Measurements from ENCODE around the gene PLEKHG3.

The PLEKHG3 gene

DNA sequence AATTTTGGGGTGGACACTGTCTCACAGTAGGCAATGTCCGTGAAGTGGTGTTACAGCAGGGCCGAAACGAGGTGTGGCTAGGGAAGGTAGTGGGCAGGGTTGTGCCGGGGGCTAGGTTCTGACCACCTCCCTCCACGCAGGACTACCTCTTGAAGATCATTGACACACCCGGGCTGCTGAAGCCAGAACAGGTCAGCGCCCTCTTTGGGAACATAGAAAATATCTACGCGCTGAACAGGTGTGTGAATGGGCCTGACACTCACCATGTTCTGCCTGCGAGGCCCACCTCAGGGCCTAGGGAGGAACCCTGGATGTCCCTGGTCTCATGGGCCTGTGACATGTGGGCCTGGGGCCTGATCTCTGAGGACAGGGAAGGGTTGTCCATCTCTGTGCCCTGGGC, 24.6 kb downstream of the PLEKHG3 start:
- CTCF ChIA-PET: no interaction called here

DNA sequence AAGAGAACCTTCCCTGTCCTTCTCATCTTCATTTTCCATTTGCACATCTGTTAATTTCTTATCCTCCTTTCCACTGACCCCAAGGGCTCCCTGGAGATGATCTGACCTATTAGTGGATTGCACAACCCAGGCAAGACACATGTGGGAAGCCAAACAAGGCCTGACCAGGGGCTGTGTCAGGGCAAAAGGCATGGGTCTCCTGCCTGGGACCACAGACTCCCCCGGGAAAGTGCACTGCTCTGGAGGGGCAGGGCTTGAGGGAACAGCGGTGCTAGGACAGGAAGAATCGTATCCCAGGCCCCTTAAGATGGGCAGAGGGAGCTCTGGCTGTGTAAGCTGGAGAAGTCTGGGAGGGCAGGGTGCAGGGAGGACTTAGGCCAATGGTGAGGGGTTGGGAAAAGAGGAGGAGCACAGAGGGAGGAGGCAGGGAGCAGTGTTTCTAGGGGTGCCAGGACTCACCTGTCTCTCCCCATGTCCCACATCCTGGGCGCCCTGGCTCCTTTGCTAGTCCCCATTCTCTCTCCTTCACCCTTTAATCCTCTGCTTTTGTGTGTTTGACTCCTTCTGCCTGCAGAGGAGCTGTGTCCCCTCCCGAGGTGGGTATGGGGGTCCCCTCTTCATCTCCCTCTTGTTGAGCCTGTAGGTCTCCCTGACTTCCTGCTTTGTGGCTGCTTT, 25.3 kb downstream of the PLEKHG3 start:
- no peak for DNase-seq (ENCODE audit: extremely low spot score)
- TF ChIP-seq FOXM1 (IDR thresholded peaks at IDR 0.05; ENCODE audit: borderline replicate concordance) (no peak), FOXK2 (IDR thresholded peaks at IDR 0.05) (no peak), SUZ12 (IDR thresholded peaks at IDR 0.05) (no peak), HDGF (IDR thresholded peaks at IDR 0.05; ENCODE audit: borderline replicate concordance) (no peak), ELF4 (IDR thresholded peaks at IDR 0.05) (no peak), SP1 (IDR thresholded peaks at IDR 0.05) (no peak), BHLHE40 (IDR thresholded peaks at IDR 0.05; ENCODE audit: borderline replicate concordance) (no peak), FOXA1 (IDR thresholded peaks at IDR 0.05) (no peak), L3MBTL2 (conservative IDR thresholded peaks at IDR 0.05) (no peak), CTBP1 (IDR thresholded peaks at IDR 0.05; ENCODE audit: borderline replicate concordance) (no peak), LEF1 (IDR thresholded peaks at IDR 0.05; ENCODE audit: borderline replicate concordance) (no peak), NFRKB (IDR thresholded peaks at IDR 0.05) (no peak), ARNT (IDR thresholded peaks at IDR 0.05) (no peak), ZNF384 (IDR thresholded peaks at IDR 0.05) (no peak)
- TF ChIP-seq, protein P1, sequence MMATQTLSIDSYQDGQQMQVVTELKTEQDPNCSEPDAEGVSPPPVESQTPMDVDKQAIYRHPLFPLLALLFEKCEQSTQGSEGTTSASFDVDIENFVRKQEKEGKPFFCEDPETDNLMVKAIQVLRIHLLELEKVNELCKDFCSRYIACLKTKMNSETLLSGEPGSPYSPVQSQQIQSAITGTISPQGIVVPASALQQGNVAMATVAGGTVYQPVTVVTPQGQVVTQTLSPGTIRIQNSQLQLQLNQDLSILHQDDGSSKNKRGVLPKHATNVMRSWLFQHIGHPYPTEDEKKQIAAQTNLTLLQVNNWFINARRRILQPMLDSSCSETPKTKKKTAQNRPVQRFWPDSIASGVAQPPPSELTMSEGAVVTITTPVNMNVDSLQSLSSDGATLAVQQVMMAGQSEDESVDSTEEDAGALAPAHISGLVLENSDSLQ (IDR thresholded peaks at IDR 0.05): no peak
- CTCF ChIA-PET: no interaction called here
- POLR2A ChIA-PET: no interaction called here

More for the DNA sequence above, 24.6 kb downstream of the PLEKHG3 start:
- DNase-seq (ENCODE audit: extremely low spot score): no peak
- POLR2A ChIA-PET: no interaction called here
- TF ChIP-seq SP1 (IDR thresholded peaks at IDR 0.05): no peak
- no peak for TF ChIP-seq TARDBP (IDR thresholded peaks at IDR 0.05)
- no peak for TF ChIP-seq ELF4 (IDR thresholded peaks at IDR 0.05)
- TF ChIP-seq HDGF (IDR thresholded peaks at IDR 0.05; ENCODE audit: borderline replicate concordance): no peak
- no peak for TF ChIP-seq SUZ12 (IDR thresholded peaks at IDR 0.05)
- TF ChIP-seq FOXM1 (IDR thresholded peaks at IDR 0.05; ENCODE audit: borderline replicate concordance): no peak
- TF ChIP-seq CTBP1 (IDR thresholded peaks at IDR 0.05; ENCODE audit: borderline replicate concordance): no peak
- TF ChIP-seq ZNF384 (IDR thresholded peaks at IDR 0.05): no peak
- no peak for TF ChIP-seq BHLHE40 (IDR thresholded peaks at IDR 0.05; ENCODE audit: borderline replicate concordance)
- no peak for TF ChIP-seq NFRKB (IDR thresholded peaks at IDR 0.05)
- no peak for TF ChIP-seq FOXA1 (IDR thresholded peaks at IDR 0.05)
- TF ChIP-seq, protein P1 (IDR thresholded peaks at IDR 0.05): no peak
- no peak for TF ChIP-seq LEF1 (IDR thresholded peaks at IDR 0.05; ENCODE audit: borderline replicate concordance)
- TF ChIP-seq FOXK2 (IDR thresholded peaks at IDR 0.05): no peak
- no peak for TF ChIP-seq ARNT (IDR thresholded peaks at IDR 0.05)
- no peak for TF ChIP-seq L3MBTL2 (conservative IDR thresholded peaks at IDR 0.05)

DNA sequence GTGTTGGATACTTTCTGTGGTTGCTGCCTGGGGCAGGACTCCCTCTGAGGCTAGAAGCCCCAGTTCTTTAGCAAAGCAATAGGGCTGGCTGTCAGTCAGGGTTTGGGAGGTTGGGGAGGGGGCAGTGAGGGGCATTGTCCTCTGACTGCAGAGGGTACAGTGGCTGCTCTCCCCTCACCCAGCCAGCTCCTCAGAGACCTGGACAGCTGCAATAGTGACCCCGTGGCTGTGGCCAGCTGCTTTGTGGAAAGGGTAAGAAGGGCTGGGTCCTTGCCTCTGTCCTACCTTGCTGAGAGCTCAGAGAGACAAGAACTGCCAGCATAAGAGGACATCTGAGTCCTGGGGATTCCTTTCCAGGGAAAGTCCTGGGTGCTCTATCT, 25.8 kb downstream of the PLEKHG3 start:
- ChIA-PET POLR2A (no interaction called here), CTCF (no interaction called here)
- TF ChIP-seq ZNF384 (IDR thresholded peaks at IDR 0.05) (no peak), BHLHE40 (IDR thresholded peaks at IDR 0.05; ENCODE audit: borderline replicate concordance) (no peak), L3MBTL2 (conservative IDR thresholded peaks at IDR 0.05) (no peak), TARDBP (IDR thresholded peaks at IDR 0.05) (no peak), NFRKB (IDR thresholded peaks at IDR 0.05) (no peak), FOXK2 (IDR thresholded peaks at IDR 0.05) (no peak), SP1 (IDR thresholded peaks at IDR 0.05) (no peak), HDGF (IDR thresholded peaks at IDR 0.05; ENCODE audit: borderline replicate concordance) (no peak), LEF1 (IDR thresholded peaks at IDR 0.05; ENCODE audit: borderline replicate concordance) (no peak), SUZ12 (IDR thresholded peaks at IDR 0.05) (no peak), FOXM1 (IDR thresholded peaks at IDR 0.05; ENCODE audit: borderline replicate concordance) (no peak)
- DNase-seq (ENCODE audit: extremely low spot score): no peak

DNA sequence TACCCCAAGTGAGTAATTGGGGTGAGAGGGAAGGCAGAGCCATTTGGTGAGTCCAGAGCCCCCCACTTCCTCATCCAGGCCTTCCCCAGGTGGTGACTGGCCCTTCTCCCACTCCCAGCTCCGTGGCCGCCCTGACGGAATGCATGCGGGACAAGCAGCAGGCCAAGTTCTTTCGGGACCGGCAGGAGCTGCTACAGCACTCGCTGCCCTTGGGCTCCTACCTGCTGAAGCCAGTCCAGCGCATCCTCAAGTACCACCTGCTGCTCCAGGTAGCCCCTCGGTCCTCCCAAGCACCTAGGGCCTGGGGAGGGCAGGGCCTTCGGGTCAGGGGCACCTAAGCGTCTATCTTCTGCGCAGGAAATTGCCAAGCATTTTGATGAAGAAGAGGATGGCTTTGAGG, 26.5 kb downstream of the PLEKHG3 start:
- DNase-seq (ENCODE audit: extremely low spot score): no peak
- POLR2A ChIA-PET: no interaction called here
- CTCF ChIA-PET: no interaction called here
- TF ChIP-seq FOXM1 (IDR thresholded peaks at IDR 0.05; ENCODE audit: borderline replicate concordance): no peak
- no peak for TF ChIP-seq ARNT (IDR thresholded peaks at IDR 0.05)
- no peak for TF ChIP-seq L3MBTL2 (conservative IDR thresholded peaks at IDR 0.05)
- TF ChIP-seq SUZ12 (IDR thresholded peaks at IDR 0.05): no peak
- no peak for TF ChIP-seq ELF4 (IDR thresholded peaks at IDR 0.05)
- TF ChIP-seq FOXK2 (IDR thresholded peaks at IDR 0.05): no peak
- no peak for TF ChIP-seq NFRKB (IDR thresholded peaks at IDR 0.05)
- TF ChIP-seq HDGF (IDR thresholded peaks at IDR 0.05; ENCODE audit: borderline replicate concordance): no peak
- TF ChIP-seq BHLHE40 (IDR thresholded peaks at IDR 0.05; ENCODE audit: borderline replicate concordance): no peak

DNA sequence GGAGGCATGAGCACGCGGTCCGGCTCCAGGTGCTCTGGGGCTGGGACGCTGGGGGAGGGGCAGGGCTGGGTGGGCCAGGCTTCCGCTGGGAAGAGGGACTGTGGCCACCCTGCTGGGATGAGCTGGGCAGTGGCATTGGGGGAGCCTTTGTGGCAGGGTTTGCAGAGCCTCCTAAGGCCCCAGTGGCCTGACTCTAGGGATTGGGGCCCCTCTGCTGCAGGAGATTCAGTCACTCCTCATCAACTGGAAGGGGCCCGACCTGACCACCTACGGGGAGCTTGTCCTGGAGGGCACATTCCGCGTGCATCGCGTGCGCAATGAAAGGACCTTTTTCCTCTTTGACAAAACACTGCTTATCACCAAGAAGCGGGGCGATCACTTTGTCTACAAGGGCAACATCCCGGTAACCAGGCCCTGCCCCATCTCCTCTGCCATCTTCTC, 26.9 kb downstream of the PLEKHG3 start:
- CTCF ChIA-PET: no interaction called here
- POLR2A ChIA-PET: no interaction called here
- TF ChIP-seq SP1 (IDR thresholded peaks at IDR 0.05): no peak
- no peak for DNase-seq (ENCODE audit: extremely low spot score)

DNA sequence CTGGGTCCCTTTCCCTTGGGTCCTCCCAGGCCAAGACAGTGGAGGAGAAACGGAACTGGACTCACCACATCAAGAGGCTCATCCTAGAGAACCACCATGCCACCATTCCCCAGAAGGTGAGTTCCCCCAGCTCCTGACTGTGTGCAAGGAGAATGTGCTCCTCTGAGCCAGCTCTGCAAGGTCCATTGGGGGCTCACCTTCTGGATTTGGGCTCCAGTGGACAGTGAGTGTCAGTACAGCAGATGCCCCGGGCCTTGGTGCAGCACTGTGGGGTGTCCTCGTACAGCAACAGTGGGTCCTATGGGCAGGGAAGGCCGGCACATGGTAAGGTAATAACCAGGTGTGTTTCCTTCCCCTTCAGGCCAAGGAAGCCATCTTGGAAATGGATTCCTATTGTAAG, 27.8 kb downstream of the PLEKHG3 start:
- no peak for TF ChIP-seq HDGF (IDR thresholded peaks at IDR 0.05; ENCODE audit: borderline replicate concordance)
- TF ChIP-seq ELF4 (IDR thresholded peaks at IDR 0.05): no peak
- TF ChIP-seq FOXA1 (IDR thresholded peaks at IDR 0.05): no peak
- no peak for TF ChIP-seq CTBP1 (IDR thresholded peaks at IDR 0.05; ENCODE audit: borderline replicate concordance)
- ChIA-PET CTCF (no interaction called here), POLR2A (no interaction called here)
- DNase-seq (ENCODE audit: extremely low spot score): no peak

DNA sequence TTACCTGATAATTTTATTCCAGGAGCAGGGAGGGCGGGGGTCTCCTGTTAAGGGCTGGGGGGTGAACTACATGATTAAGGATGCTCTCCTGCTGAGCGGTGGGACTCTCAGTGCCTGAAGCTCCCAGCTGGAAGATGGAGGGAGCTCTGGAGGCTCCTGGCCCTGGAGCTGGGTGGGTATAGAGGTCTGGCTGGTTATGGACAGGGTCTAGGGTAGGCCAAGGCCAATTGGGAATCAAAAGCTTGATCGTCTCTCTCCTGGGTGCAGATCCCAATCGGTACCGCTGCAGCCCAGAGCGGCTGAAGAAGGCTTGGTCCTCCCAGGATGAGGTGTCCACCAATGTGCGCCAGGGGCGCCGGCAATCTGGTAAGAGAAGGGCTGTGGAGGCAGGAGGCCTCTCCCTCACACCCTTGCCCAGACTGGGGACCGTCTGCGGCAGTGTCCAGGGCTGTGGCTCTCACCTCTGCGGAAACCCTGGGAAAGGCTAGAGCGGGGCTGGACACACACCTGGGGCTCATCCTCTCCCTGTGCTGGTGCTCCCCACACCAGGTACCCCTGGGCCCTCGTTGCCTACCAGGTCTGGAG, 28.4 kb downstream of the PLEKHG3 start:
- ChIA-PET CTCF (no interaction called here), POLR2A (no interaction called here)
- TF ChIP-seq FOXM1 (IDR thresholded peaks at IDR 0.05; ENCODE audit: borderline replicate concordance) (no peak), TARDBP (IDR thresholded peaks at IDR 0.05) (no peak), LEF1 (IDR thresholded peaks at IDR 0.05; ENCODE audit: borderline replicate concordance) (no peak), L3MBTL2 (conservative IDR thresholded peaks at IDR 0.05) (no peak), HDGF (IDR thresholded peaks at IDR 0.05; ENCODE audit: borderline replicate concordance) (no peak), CTBP1 (IDR thresholded peaks at IDR 0.05; ENCODE audit: borderline replicate concordance) (no peak), ARNT (IDR thresholded peaks at IDR 0.05) (no peak), ELF4 (IDR thresholded peaks at IDR 0.05) (no peak), ZNF384 (IDR thresholded peaks at IDR 0.05) (no peak), FOXA1 (IDR thresholded peaks at IDR 0.05) (no peak), BHLHE40 (IDR thresholded peaks at IDR 0.05; ENCODE audit: borderline replicate concordance) (no peak)
- TF ChIP-seq, protein P1 (IDR thresholded peaks at IDR 0.05): no peak
- no peak for DNase-seq (ENCODE audit: extremely low spot score)
